Brain microvascular endothelial cell (primary cell): ENCODE data around the gene PDHA2.
"Not testable (repeated sequence)": the region's sequence is repeated elsewhere in the genome, so short reads cannot be mapped to it uniquely, and the experiment has no call there.

Experiments used
- DNase-seq: peaks from one replicate; pipeline ENCODE4 v3.0.0-alpha.2; 2020
- H3K27ac ChIP-seq: fragments of 250-450 bp; sonication (Bioruptor Pico); 2 replicates; pipeline ENCODE4 v1.5.1; 2020; ENCODE audit warnings: mild to moderate bottlenecking, moderate library complexity
- H3K27me3 ChIP-seq: fragments of 250-450 bp; sonication (Bioruptor Pico); replicated peaks from 2 replicates; pipeline ENCODE4 v1.5.1; 2020; ENCODE audit warnings: mild to moderate bottlenecking
- H3K36me3 ChIP-seq: fragments of 250-450 bp; sonication (Bioruptor Pico); replicated peaks from 2 replicates; pipeline ENCODE4 v1.5.1; 2020; ENCODE audit warnings: mild to moderate bottlenecking
- H3K4me3 ChIP-seq: 2 replicates; pipeline ENCODE4 v1.5.1; 2011; ENCODE audit warnings: low read depth, mild to moderate bottlenecking, control low read depth, low read length, moderate library complexity
- in situ Hi-C: cut with HindIII; loops from 2 replicates; pipeline ENCODE4 v1.10.0; 2017; ENCODE audit warnings: low sequenced_read_pairs, low pct_ligation_motif_present
- TF ChIP-seq, protein P1 (sequence below): IDR thresholded peaks from 2 replicates; pipeline ENCODE4 v1.5.1; 2011; ENCODE audit warnings: low read depth, mild to moderate bottlenecking, moderate library complexity, low read length, control low read depth, inconsistent platforms; ENCODE audit errors: missing control alignments

PDHA2 gene

GRCh38 chr4:95857761-95858160 is 17.9 kb downstream of the PDHA2 start:
- H3K27me3 ChIP-seq: no peaks in the 10 kb centered on the region
- no peak overlapping the region for H3K27ac ChIP-seq
- no peaks in the 10 kb centered on the region for H3K36me3 ChIP-seq
- H3K4me3 ChIP-seq: no peak overlapping the region
- peak; percentile 2 for DNase-seq
- TF ChIP-seq, protein P1, sequence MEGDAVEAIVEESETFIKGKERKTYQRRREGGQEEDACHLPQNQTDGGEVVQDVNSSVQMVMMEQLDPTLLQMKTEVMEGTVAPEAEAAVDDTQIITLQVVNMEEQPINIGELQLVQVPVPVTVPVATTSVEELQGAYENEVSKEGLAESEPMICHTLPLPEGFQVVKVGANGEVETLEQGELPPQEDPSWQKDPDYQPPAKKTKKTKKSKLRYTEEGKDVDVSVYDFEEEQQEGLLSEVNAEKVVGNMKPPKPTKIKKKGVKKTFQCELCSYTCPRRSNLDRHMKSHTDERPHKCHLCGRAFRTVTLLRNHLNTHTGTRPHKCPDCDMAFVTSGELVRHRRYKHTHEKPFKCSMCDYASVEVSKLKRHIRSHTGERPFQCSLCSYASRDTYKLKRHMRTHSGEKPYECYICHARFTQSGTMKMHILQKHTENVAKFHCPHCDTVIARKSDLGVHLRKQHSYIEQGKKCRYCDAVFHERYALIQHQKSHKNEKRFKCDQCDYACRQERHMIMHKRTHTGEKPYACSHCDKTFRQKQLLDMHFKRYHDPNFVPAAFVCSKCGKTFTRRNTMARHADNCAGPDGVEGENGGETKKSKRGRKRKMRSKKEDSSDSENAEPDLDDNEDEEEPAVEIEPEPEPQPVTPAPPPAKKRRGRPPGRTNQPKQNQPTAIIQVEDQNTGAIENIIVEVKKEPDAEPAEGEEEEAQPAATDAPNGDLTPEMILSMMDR: no peak
- in situ Hi-C loops: no loop called here

GRCh38 chr4:95867919-95868318 is 28.0 kb downstream of the PDHA2 start:
- DNase-seq: no peak
- TF ChIP-seq, protein P1: no peak
- Histone ChIP-seq H3K27me3 (no peaks in the 10 kb centered on the region), H3K27ac (no peak overlapping the region), H3K36me3 (no peaks in the 10 kb centered on the region), H3K4me3 (no peak overlapping the region)
- in situ Hi-C loops: no loop called here

DNA sequence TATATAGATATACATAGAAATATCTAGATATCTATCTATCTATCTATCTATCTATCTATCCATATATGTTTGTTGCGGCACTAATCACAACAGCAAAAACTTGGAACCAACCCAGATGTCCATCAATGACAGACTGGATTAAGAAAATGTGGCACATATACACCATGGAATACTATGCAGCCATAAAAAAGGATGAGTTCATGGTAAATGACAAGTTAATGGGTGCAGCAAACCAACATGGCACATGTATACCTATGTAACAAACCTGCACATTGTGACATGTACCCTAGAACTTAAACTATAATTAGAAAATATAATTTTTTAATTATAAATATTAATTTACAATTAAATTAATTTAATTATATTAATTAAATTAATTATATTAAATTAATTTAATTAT is 29.5 kb downstream of the PDHA2 start:
- in situ Hi-C loops: not testable (repeated sequence)

GRCh38 chr4:95869961-95870500 is 30.1 kb downstream of the PDHA2 start:
- no peaks in the 10 kb centered on the region for H3K27me3 ChIP-seq
- TF ChIP-seq, protein P1: no peak
- H3K4me3 ChIP-seq: no peak overlapping the region
- H3K36me3 ChIP-seq: no peaks in the 10 kb centered on the region
- DNase-seq: peak; percentile 1
- no peak overlapping the region for H3K27ac ChIP-seq
- in situ Hi-C loops: no loop called here

More for the DNA sequence above, 29.5 kb downstream of the PDHA2 start:
- H3K4me3 ChIP-seq, H3K27me3 ChIP-seq, H3K27ac ChIP-seq, DNase-seq, H3K36me3 ChIP-seq: not testable (repeated sequence)

DNA sequence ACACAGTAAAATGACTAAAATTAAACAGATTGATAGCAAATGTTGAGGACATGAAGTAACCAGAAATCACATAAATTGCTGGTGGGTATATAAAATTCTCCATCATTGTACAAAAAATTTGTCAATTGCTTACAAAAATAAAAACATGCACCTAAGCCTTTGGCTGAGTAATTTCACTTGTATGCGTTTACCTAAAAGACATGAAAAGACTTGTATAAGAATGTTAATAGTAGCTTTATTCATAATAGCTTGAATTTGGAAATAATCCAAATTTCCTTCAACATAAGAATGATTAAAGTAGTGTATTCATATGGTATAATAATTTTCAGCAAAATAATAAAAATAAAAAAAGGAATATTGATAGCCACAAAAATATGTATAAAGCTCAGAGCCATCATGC is 37.7 kb downstream of the PDHA2 start:
- TF ChIP-seq, protein P1: no peak
- no peak for DNase-seq
- H3K27me3 ChIP-seq: no peaks in the 10 kb centered on the region
- in situ Hi-C loops: no loop called here
- H3K36me3 ChIP-seq: no peaks in the 10 kb centered on the region
- no peak overlapping the region for H3K27ac ChIP-seq
- no peak overlapping the region for H3K4me3 ChIP-seq

DNA sequence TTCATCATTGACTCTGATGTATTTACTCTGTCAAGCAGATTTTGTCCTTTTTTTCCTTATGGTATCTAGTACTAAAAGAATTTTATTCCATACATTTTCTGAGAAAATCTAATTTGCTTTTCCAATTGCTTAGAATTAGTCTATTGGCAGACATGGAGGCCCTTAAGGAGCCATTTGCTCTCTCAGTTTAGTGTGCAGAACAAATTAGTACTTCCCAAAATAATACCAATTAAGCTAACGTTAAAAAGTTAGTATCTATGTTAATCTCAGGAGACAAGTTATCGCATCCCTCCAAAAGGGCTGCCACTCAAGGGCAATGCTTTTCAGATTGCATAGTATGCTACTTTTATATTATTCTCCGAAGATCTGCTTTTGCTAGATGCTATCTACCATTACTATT is 47.7 kb downstream of the PDHA2 start:
- H3K4me3 ChIP-seq: no peak overlapping the region
- in situ Hi-C loops: no loop called here
- H3K27me3 ChIP-seq: no peaks in the 10 kb centered on the region
- H3K36me3 ChIP-seq: no peaks in the 10 kb centered on the region
- DNase-seq: no peak
- TF ChIP-seq, protein P1: no peak
- no peak overlapping the region for H3K27ac ChIP-seq
